Heart left ventricle (tissue), 13 donors: ENCODE data around the gene FOXP1.

ENCODE experiments used
- POLR2A ChIP-seq, 2 donors: fragments of 450-650 bp; IDR thresholded peaks; one replicate each; pipeline ENCODE4 v1.6.1; 2017; ENCODE audit warnings: antibody characterized with exemption in 2 of 2, mild to moderate bottlenecking in 2 of 2, moderate library complexity in 2 of 2
- TF ChIP-seq, protein P1 (sequence below), 12 donors: fragments of 200-600 bp; sonication (generic) in 4 of 12; IDR thresholded peaks; one replicate each; pipeline versions ENCODE4 v1.5.0 to v1.8.0; 2018 to 2022; ENCODE audit warnings: antibody characterized with exemption in 12 of 12, mild to moderate bottlenecking in 5 of 12
- donor health status: ischemic (EF 13 %, LVEDD 7.1; RV severe dilation, severe dysfunction).
- donor health status: DM: no; HTN: yes; CAD: no.
- donor health status: DM: no; HTN: no; CAD: no.
- donor health status: ischemic (EF 25% LVEDD 6.9; RV normal size, moderate dysfunction).
- donor health status: ischemic (EF 25% LVEDD 5.7; RV mildly dilated, moderate dysfunction).
- donor health status: ischemic (EF 35%, LVEDD 5.7; RV mildly dilated, moderate dysfunction).
- donor health status: nonischemic (EF 11% LVEDD 7.7; RV severe dilation, severe dysfunction).
- donor health status: DM: yes; HTN: yes; CAD: no.
- donor health status: PGD.
- donor health status: ischemic (EF 29% LVEDD 5.4; RV normal size, mild dysfunction).
- donor health status: nonischemic (EF 23%, LVEDD 6.1; RV moderate dilation, normal function).

DNA sequence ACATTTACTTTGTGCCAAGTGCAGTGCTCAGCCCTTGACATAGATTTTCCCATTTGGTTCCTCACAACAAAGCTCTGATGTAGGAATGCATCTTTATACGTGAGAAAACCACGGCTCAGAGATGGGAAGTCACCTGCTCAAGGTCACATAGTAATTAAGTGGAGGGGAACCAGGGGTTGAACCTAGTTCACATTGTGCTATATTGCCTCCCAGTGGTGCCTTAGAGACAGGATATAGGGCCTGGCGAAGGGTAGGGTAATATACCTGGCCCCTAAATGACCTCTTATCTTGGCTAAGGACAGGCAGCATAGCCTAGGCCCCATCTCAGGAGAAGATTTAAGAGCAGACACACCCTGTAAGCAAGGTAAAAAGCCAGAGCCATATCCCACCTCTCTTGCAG lies 71.5 kb downstream of the FOXP1 start:
- TF ChIP-seq, protein P1, sequence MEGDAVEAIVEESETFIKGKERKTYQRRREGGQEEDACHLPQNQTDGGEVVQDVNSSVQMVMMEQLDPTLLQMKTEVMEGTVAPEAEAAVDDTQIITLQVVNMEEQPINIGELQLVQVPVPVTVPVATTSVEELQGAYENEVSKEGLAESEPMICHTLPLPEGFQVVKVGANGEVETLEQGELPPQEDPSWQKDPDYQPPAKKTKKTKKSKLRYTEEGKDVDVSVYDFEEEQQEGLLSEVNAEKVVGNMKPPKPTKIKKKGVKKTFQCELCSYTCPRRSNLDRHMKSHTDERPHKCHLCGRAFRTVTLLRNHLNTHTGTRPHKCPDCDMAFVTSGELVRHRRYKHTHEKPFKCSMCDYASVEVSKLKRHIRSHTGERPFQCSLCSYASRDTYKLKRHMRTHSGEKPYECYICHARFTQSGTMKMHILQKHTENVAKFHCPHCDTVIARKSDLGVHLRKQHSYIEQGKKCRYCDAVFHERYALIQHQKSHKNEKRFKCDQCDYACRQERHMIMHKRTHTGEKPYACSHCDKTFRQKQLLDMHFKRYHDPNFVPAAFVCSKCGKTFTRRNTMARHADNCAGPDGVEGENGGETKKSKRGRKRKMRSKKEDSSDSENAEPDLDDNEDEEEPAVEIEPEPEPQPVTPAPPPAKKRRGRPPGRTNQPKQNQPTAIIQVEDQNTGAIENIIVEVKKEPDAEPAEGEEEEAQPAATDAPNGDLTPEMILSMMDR (IDR thresholded peaks at IDR 0.05) = peak in 3 of 12 donors; percentile 7 to 16 (median 11)
- TF ChIP-seq POLR2A (IDR thresholded peaks at IDR 0.05) = no peak
